Right cardiac atrium (tissue), 5 donors: ENCODE results near the gene GPSM1. TPM values are rescaled to one million over a fixed set of nuclear protein-coding genes. Genes with fewer than 3 reads are reported as not detected.
"Not testable (repeated sequence)": the region's sequence is repeated elsewhere in the genome, so short reads cannot be mapped to it uniquely, and the experiment has no call there.

Experiments used
- ATAC-seq, 2 donors: fragments of 200-7000 bp; cut with Tn5 transposase; one replicate each; pipeline versions ENCODE4 v1.8.0 to v1.9.1; 2020; ENCODE audit warnings: moderate library complexity in 2 of 2, mild to moderate bottlenecking in 1 of 2
- DNase-seq, 3 donors: peaks; one replicate each; pipeline ENCODE4 v3.0.0-alpha.2; 2020
- H3K27ac ChIP-seq: one replicate; pipeline ENCODE4 v1.5.1; 2013; ENCODE audit warnings: mild to moderate bottlenecking, low read length, control low read depth, moderate library complexity
- H3K27me3 ChIP-seq: one replicate; pipeline ENCODE4 v1.6.1; 2013; ENCODE audit not compliant: control insufficient read depth, insufficient read depth
- H3K4me1 ChIP-seq: one replicate; pipeline ENCODE4 v1.6.1; 2013; ENCODE audit warnings: low read length; ENCODE audit not compliant: control insufficient read depth, insufficient read depth
- H3K4me3 ChIP-seq: one replicate; pipeline ENCODE4 v1.5.1; 2013; ENCODE audit warnings: low read length, control low read depth
- H3K9me3 ChIP-seq: one replicate; pipeline ENCODE4 v1.6.1; 2013; ENCODE audit warnings: low read length; ENCODE audit not compliant: control insufficient read depth
- WGBS: extraction: QIAGEN DNeasy Blood & Tissue Kit; methylation state at CpG from one replicate; pipeline ENCODE4 v1.1.7; 2013; 5-methylcytosine and 5-hydroxymethylcytosine counted together
- intact Hi-C, 4 donors: fragments of 100-400 bp; cut with DNase I; formaldehyde crosslinking; loops; one replicate each; pipeline versions ENCODE4 v1.11.0 to v1.14.0; 2022 to 2023
- polyA plus RNA-seq: library from polyadenylated mRNA; stranded (reverse); fragments of 200-250 nt; gene quantifications from one replicate; pipeline ENCODE4 v1.2.3, GENCODE V29; 2013
- total RNA-seq, 4 donors: library from RNA; stranded (reverse); fragmentation: NEBNext Ultra II Directional; extraction: Animal tissue kit (Norgen Biotek cat#: 25700); gene quantifications; one replicate each; pipeline ENCODE4 v1.2.1, GENCODE V29; 2021
- donor health status: healthy with polysubstance abuse.
- donor health status: DM: no; HTN: yes; CAD: no.
- donor health status: DM: no; HTN: no; CAD: no.
- donor health status: DM: no; HTN: yes; CAD: no; lungs with severe emphysema.
- donor health status: DM: yes; HTN: yes; CAD: no.

Gene GPSM1
- total and polyA plus RNA-seq, 5 donors, result 46.3 to 90.6 (median 73.3) TPM

DNA sequence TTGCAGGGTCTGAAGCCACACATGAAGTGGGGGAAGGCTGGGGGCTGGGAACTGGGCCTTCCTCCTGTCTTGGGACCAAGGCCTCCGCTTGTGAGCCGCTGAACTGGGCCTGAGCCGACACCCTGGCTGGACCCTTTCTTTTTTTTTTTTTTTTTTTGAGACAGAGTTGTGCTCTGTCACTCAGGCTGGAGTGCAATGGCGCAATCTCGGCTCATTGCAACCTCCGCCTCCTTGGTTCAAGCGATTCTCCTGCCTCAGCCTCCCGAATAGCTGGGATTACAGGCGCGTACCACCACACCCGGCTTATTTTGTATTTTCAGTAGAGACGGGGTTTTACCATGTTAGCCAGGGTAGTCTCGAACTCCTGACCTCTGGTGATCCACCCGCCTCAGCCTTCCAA lies 8.1 kb upstream of the GPSM1 start:
- ATAC-seq, H3K4me1 ChIP-seq, intact Hi-C loops, H3K27ac ChIP-seq, H3K9me3 ChIP-seq, H3K4me3 ChIP-seq, H3K27me3 ChIP-seq: not testable (repeated sequence)
- peak in 1 of 3 donors; percentile 3 for DNase-seq
- WGBS, result 96% methylated on average over 14 of the region's 14 CpGs

DNA sequence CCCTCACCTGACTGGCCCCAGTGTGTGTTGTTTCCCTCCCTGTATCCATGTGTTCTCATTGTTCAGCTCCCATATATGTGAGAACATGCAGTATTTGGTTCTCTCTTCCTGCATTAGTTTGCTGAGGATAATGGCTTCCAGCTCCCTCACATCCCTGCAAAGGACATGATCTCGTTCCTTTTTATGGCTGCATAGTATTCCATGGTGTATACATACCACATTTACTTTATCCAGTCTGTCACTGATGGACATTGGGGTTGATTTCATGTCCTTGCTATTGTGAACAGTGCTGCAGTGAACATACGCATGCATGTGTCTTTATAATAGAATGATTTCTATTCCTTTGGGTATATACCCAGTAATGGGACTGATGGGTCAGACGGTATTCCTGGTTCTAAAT lies 7.4 kb upstream of the GPSM1 start:
- DNase-seq, ATAC-seq, H3K4me3 ChIP-seq, H3K4me1 ChIP-seq, intact Hi-C loops, H3K27ac ChIP-seq, H3K27me3 ChIP-seq, H3K9me3 ChIP-seq: not testable (repeated sequence)
- WGBS, result 94% methylated on average over 3 of the region's 3 CpGs

DNA sequence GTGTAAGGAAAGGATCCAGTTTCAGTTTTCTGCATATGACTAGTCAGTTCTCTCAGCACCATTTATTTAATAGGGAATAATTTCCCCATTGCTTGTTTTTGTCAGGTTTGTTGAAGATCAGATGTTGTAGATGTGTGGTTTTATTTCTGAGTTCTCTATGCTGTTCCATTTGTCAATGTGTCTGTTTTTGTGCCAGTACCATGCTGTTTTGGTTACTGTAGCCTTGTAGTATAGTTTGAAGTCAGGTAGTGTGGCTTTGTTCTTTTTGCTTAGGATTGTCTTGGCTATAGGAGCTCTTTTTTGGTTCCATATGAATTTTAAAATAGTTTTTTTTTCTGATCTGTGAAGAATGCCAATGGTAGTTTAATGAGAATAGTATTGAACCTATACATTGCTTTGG lies 6.4 kb upstream of the GPSM1 start:
- DNase-seq, H3K4me1 ChIP-seq, intact Hi-C loops, H3K27ac ChIP-seq, H3K4me3 ChIP-seq, H3K27me3 ChIP-seq, ATAC-seq, H3K9me3 ChIP-seq: not testable (repeated sequence)

DNA sequence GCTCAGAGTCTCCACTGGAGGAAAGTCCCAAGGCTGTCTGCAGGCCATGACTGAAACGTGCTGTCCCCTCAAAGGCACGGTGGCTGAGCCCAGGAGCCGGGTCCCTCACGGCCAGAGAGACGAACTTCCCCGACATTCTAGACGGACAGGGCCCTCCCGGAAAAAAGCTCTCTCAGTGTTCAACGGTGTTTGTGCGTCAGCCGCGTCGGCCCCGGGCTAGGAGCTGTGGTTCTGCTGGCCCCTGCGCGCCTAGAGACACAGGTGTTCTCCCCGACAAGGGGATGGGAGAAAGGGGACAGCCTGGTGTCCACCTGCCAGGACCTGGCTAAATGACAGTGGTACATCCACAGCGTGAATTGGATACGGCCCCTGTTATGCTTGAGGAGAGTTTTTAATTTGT lies 5.8 kb upstream of the GPSM1 start:
- no peak for ATAC-seq
- DNase-seq, result peak; percentile 6 to 52 (median 34)
- Histone ChIP-seq H3K9me3 (no peaks in the 10 kb centered on the region), H3K4me3 (no peak overlapping the region), H3K27me3 (no peaks in the 10 kb centered on the region), H3K4me1 (peaks cover 2% of the 10 kb centered on the region), H3K27ac (no peak overlapping the region)
- WGBS, result 86% methylated on average over 19 of the region's 19 CpGs
- intact Hi-C loops, result no loop called here

DNA sequence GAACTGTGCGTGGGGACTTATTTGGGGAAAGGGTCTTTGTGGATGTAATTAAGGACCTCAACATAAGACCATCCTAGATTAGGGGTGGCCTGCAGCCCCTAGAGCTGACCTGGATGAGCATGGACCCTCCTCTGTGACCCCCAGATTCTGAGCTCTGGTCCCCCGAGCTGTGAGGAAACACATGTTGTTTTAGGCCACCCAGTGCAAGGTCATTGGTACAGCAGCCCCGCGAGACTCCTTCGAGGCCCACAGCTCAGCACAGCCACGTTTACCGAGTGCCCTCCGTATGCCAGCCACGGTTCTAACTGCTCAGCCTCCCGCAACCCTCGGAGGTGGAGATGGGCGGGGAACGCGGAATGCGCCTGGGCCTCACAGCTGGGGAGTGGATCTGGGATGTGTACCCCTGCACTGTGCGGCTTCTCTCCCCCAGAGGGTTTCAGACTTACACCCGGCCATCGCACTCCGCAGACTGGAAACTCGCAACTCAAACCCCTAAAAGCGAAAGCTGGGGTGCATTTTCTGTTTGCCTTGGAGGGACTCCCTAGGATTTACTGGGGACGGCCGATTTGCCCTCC lies 4.5 kb upstream of the GPSM1 start:
- ATAC-seq, result no peak
- intact Hi-C loops, result no loop called here
- WGBS, result 77% methylated on average over 23 of the region's 23 CpGs

DNA sequence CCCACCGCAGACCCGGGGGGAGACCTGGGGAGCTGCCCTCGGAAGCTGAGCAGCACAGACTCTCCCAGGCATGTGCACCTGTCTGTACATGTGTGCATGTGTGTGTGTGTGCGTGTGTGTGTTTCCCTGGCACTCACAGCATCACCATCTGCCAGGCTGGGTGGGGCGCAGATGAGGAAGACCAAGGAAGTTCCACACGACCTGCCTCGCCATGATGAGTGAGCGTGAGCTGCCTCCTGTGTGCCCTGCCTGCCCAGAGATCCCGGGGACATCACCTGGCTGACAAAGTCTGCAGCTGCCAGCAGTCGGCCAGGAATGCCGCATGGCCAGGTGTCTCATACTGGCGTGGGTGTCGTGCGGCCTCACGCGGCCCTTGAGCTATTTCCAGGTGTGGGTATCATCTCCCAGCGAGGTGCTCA lies 4.0 kb upstream of the GPSM1 start:
- intact Hi-C loops, result no loop called here
- no peaks in the 10 kb centered on the region for H3K27me3 ChIP-seq
- no peak for ATAC-seq
- H3K27ac ChIP-seq, result no peak overlapping the region
- H3K9me3 ChIP-seq, result no peaks in the 10 kb centered on the region
- no peak overlapping the region for H3K4me3 ChIP-seq
- DNase-seq, result peak in 2 of 3 donors; percentile 39 to 51
- peaks cover 6% of the 10 kb centered on the region for H3K4me1 ChIP-seq
- 86% methylated on average over 17 of the region's 17 CpGs for WGBS

More for the DNA sequence above, 4.5 kb upstream of the GPSM1 start:
- Histone ChIP-seq H3K27ac (no peak overlapping the region), H3K4me1 (peaks cover 5% of the 10 kb centered on the region), H3K4me3 (no peak overlapping the region), H3K27me3 (no peaks in the 10 kb centered on the region), H3K9me3 (no peaks in the 10 kb centered on the region)
- peak; percentile 6 to 43 (median 29) for DNase-seq

DNA sequence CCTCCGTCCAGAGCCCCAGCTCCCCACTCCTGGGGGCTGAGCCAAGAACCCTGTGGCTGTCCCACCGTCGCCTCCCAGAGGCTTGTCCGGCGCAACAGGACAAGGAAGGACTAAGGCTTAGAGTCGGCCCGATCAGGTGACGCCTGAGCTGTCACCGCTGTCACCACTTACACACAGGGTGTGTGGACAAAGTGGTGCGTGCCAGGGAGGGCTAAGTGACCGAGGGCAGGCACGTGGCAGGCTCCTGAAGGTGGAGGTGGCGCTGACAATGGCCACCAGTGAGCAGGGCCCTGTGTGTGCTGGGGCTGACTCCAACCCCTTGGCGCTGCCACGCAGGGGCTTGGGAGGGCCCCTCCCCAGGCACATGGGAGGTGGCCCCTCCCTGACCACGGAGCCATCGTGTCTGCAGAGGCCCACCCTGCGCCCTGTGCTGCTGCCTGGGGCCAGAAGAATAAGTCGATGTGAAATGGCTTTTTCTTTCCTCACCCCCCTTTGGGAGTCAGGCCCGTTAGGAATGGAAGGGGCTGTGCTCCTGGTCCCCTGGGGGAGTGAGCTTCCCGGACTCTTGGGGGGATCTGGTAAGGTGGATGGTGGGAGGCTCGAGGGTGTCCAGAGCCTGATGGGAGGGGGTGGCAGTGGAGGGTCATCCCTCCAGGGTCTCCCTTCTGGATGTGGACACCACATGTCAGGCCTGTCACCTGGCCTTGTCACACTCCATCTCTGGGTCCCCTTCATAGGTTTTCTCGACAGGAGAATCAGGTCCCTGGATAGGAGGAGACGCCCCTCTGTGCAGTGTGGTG lies 2.6 kb upstream of the GPSM1 start:
- intact Hi-C loops, result no loop called here
- H3K9me3 ChIP-seq, result no peaks in the 10 kb centered on the region
- DNase-seq, result peak; percentile 71 to 88 (median 86)
- peak overlapping the region; percentile 45 for H3K27ac ChIP-seq
- H3K4me3 ChIP-seq, result no peak overlapping the region
- peak; percentile 48 to 62 for ATAC-seq
- H3K4me1 ChIP-seq, result peaks cover 9% of the 10 kb centered on the region
- H3K27me3 ChIP-seq, result no peaks in the 10 kb centered on the region
- WGBS, result 53% methylated on average over 24 of the region's 24 CpGs

DNA sequence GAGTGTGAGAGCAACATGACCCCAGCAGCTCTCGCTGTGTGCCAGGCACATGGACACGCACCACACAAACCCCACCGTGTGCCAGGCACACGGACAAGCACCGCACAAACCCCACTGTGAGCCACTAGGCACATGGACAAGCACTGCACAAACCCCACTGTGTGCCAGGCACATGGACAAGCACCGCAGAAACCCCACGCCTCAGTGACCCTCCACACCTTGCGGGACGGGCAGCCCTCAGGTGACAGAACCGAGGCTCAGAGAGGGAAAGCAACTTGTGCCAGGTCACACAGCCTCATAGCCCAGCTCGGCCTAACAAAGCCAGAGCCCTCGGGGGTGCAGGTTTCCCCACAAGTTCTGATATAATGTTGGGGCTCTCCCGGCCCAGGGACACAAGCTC lies 2.0 kb upstream of the GPSM1 start:
- Histone ChIP-seq H3K27me3 (no peaks in the 10 kb centered on the region), H3K27ac (peak overlapping the region; percentile 45), H3K4me3 (no peak overlapping the region), H3K4me1 (peaks cover 9% of the 10 kb centered on the region), H3K9me3 (no peaks in the 10 kb centered on the region)
- intact Hi-C loops, result no loop called here
- 85% methylated on average over 13 of the region's 13 CpGs for WGBS
- peak in 2 of 3 donors; percentile 50 to 51 for DNase-seq
- no peak for ATAC-seq

DNA sequence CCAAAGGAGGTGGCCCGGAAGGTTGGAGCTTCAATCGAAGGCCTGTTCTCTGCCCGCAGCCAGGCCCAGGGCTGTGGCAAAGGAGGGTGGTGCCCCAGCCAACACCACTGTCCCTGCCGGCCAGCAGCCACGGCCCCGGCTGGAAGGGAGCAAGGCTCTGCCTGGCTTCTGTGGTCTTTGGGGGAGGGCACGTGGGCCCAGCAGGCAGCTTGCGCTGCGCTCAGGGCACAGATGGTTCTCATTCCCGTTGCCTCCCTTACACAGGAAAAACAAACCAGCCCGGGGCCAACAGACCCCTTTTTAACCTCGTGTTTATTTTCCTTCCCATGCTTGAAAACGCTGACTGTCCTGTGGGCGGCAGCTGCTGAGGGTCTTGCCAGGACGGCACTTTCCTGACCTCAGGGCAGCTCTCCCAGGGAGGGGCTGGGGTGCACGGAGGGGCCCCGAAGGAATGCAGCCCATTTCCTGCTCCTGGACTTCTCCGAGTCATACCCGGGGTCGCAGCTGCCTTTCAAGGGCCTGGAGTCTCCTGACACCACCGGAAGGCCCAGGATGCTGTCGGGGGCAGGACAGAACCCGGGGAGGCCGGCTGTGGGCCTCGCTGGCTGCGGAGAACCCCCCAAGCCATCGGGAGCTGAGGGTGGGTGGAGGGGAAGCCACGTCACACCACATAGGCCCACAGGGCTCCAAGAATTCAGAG lies 1.1 kb upstream of the GPSM1 start:
- ATAC-seq (no peak), DNase-seq (peak; percentile 30 to 77 (median 74))
- intact Hi-C loops, result no loop called here
- Histone ChIP-seq H3K9me3 (no peaks in the 10 kb centered on the region), H3K4me1 (peaks cover 9% of the 10 kb centered on the region), H3K27ac (peak overlapping the region; percentile 67), H3K4me3 (no peak overlapping the region), H3K27me3 (no peaks in the 10 kb centered on the region)
- WGBS, result 23% methylated on average over 28 of the region's 28 CpGs

DNA sequence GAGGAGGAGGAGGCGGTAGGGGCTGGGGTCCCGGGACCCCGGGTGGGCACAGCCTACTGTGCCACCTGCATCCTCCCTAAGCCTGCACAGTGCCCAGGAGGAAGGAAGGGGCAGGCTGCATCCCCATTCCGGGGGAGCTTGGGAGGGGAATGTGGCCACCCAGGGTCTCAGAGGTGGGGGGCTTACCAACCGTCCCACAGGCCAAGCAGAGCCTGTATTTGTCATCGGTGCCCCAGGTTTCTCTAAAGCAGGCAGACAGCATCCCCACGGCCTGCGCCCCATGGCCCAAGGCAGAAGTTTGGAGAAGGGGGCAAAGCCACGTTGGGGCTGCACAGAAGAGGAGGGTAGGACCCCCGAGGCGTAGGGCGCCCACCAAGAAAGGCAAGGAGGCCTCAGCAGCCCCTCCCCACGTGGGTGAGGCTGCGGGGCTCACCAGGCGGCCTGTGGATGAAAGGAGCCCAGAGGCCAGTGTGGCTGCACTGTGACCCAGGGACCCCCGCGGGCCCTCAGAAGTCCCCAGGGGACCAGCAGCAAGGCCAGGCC lies 507 bp upstream of the GPSM1 start:
- Histone ChIP-seq H3K27ac (peak overlapping the region; percentile 67), H3K9me3 (no peaks in the 10 kb centered on the region), H3K4me3 (peak overlapping the region; percentile 77), H3K27me3 (no peaks in the 10 kb centered on the region), H3K4me1 (peaks cover 9% of the 10 kb centered on the region)
- ATAC-seq, result no peak
- 35% methylated on average over 17 of the region's 17 CpGs for WGBS
- no peak for DNase-seq
- intact Hi-C loops, result no loop called here
